ENCODE data around the gene SLC35F5. TPM values are rescaled to one million over a fixed set of nuclear protein-coding genes. Genes with fewer than 3 reads are reported as not detected.
"Not testable (repeated sequence)": the region's sequence is repeated elsewhere in the genome, so short reads cannot be mapped to it uniquely, and the experiment has no call there.

SLC35F5 gene
- total RNA-seq, 1 donor from 2014 or later, result 55.7 TPM

GRCh38 chr2:113698892-113699447 is 57.5 kb downstream of the SLC35F5 start:
- TF ChIP-seq CTCF (IDR thresholded peaks at IDR 0.05), result no peak
- Histone ChIP-seq H3K27me3 (no peaks in the 10 kb centered on the region), H3K36me3 (no peaks in the 10 kb centered on the region), H3K27ac (no peak overlapping the region), H3K9me3 (no peaks in the 10 kb centered on the region), H3K4me1 (no peaks in the 10 kb centered on the region), H3K4me3 (no peak overlapping the region)
- intact Hi-C loops (cut with DNase I), result no loop called here
- no peak for DNase-seq (ENCODE audit: low spot score in 2 of 2)

- H3K4me1 ChIP-seq; H3K27ac ChIP-seq; H3K9me3 ChIP-seq; H3K27me3 ChIP-seq; H3K36me3 ChIP-seq; DNase-seq (ENCODE audit: low spot score in 2 of 2); H3K4me3 ChIP-seq; intact Hi-C loops (cut with DNase I): not testable (repeated sequence)
Observed at GRCh38 chr2:113698251-113698650, 58.2 kb downstream of the SLC35F5 start.

GRCh38 chr2:113697516-113697915 is 58.9 kb downstream of the SLC35F5 start:
- H3K9me3 ChIP-seq, result no peaks in the 10 kb centered on the region
- intact Hi-C loops (cut with DNase I), result no loop called here

GRCh38 chr2:113694438-113694837 is 62.0 kb downstream of the SLC35F5 start:
- no peaks in the 10 kb centered on the region for H3K4me1 ChIP-seq
- no peak overlapping the region for H3K4me3 ChIP-seq
- no peaks in the 10 kb centered on the region for H3K9me3 ChIP-seq
- intact Hi-C loops (cut with DNase I), result no loop called here
- H3K27ac ChIP-seq, result no peak overlapping the region
- no peaks in the 10 kb centered on the region for H3K27me3 ChIP-seq
- DNase-seq (ENCODE audit: low spot score in 2 of 2), result no peak
- H3K36me3 ChIP-seq, result no peaks in the 10 kb centered on the region
- no peak for TF ChIP-seq CTCF (IDR thresholded peaks at IDR 0.05)

More at GRCh38 chr2:113697516-113697915, 58.9 kb downstream of the SLC35F5 start:
- H3K27ac ChIP-seq, result no peak overlapping the region
- no peak for DNase-seq (ENCODE audit: low spot score in 2 of 2)
- H3K4me1 ChIP-seq, result no peaks in the 10 kb centered on the region
- TF ChIP-seq CTCF (IDR thresholded peaks at IDR 0.05), result no peak
- no peaks in the 10 kb centered on the region for H3K27me3 ChIP-seq
- H3K36me3 ChIP-seq, result no peaks in the 10 kb centered on the region
- H3K4me3 ChIP-seq, result no peak overlapping the region

- no peaks in the 10 kb centered on the region for H3K36me3 ChIP-seq
- H3K9me3 ChIP-seq, result no peaks in the 10 kb centered on the region
- no peak overlapping the region for H3K27ac ChIP-seq
- no peak for TF ChIP-seq CTCF (IDR thresholded peaks at IDR 0.05)
- DNase-seq (ENCODE audit: low spot score in 2 of 2), result no peak
- intact Hi-C loops (cut with DNase I), result no loop called here
- no peaks in the 10 kb centered on the region for H3K27me3 ChIP-seq
- no peaks in the 10 kb centered on the region for H3K4me1 ChIP-seq
- H3K4me3 ChIP-seq, result no peak overlapping the region
Observed at GRCh38 chr2:113692698-113693428, 63.6 kb downstream of the SLC35F5 start.

GRCh38 chr2:113690871-113691270 is 65.6 kb downstream of the SLC35F5 start:
- H3K4me3 ChIP-seq; H3K36me3 ChIP-seq; H3K27ac ChIP-seq; H3K27me3 ChIP-seq; DNase-seq (ENCODE audit: low spot score in 2 of 2); H3K4me1 ChIP-seq; H3K9me3 ChIP-seq; intact Hi-C loops (cut with DNase I): not testable (repeated sequence)
